GM23338 (cell line): ENCODE data around the gene MIOS. TPM values are rescaled to one million over a fixed set of nuclear protein-coding genes. Genes with fewer than 3 reads are reported as not detected.
A peak's percentile ranks its signal among the peaks of the same experiment; 100 is the strongest.

Experiments
- ATAC-seq: fragments of 200-7000 bp; cut with Tn5 transposase; 3 replicates; pipeline ENCODE4 v1.9.1; 2020
- DNase-seq: peaks from one replicate; pipeline ENCODE4 v3.0.0-alpha.2; 2015; ENCODE audit warnings: low spot score
- H2AFZ ChIP-seq: fragments of 200-600 bp; sonication (generic); 2 replicates; pipeline ENCODE4 v1.8.0; 2016; ENCODE audit warnings: antibody characterized with exemption, mild to moderate bottlenecking, moderate library complexity
- H3F3A ChIP-seq: fragments of 200-600 bp; sonication (generic); replicated peaks from 2 replicates; pipeline ENCODE4 v1.8.0; 2017; ENCODE audit warnings: antibody characterized with exemption, mixed run types, low read depth
- H3K27ac ChIP-seq: fragments of 200-600 bp; sonication (generic); 2 replicates; pipeline ENCODE4 v1.6.1; 2016; ENCODE audit warnings: low read depth
- H3K27me3 ChIP-seq: fragments of 200-600 bp; sonication (generic); 2 replicates; pipeline ENCODE4 v1.8.0; 2016; ENCODE audit warnings: mild to moderate bottlenecking, mixed run types, moderate library complexity; ENCODE audit not compliant: insufficient read depth
- H3K36me3 ChIP-seq: fragments of 200-600 bp; sonication (generic); 2 replicates; pipeline ENCODE4 v1.8.0; 2016; ENCODE audit warnings: mild to moderate bottlenecking; ENCODE audit not compliant: insufficient read depth
- H3K4me1 ChIP-seq: fragments of 200-600 bp; sonication (generic); 2 replicates; pipeline ENCODE4 v1.8.0; 2016; ENCODE audit warnings: mild to moderate bottlenecking, moderate library complexity; ENCODE audit not compliant: insufficient read depth
- H3K4me2 ChIP-seq: fragments of 200-600 bp; sonication (generic); 2 replicates; pipeline ENCODE4 v1.7.1; 2017; ENCODE audit warnings: mixed run types
- H3K4me3 ChIP-seq: fragments of 200-600 bp; sonication (generic); 2 replicates; pipeline ENCODE4 v1.6.1; 2016; ENCODE audit warnings: mixed run types
- H3K79me2 ChIP-seq: fragments of 200-600 bp; sonication (generic); replicated peaks from 2 replicates; pipeline ENCODE4 v1.8.0; 2017; ENCODE audit warnings: mild to moderate bottlenecking; ENCODE audit not compliant: insufficient read depth
- H3K9me2 ChIP-seq: fragments of 200-600 bp; sonication (generic); 2 replicates; pipeline ENCODE4 v1.8.0; 2017; ENCODE audit not compliant: insufficient read depth
- H4K20me1 ChIP-seq: fragments of 200-600 bp; sonication (generic); replicated peaks from 2 replicates; pipeline ENCODE4 v1.8.0; 2017; ENCODE audit warnings: mild to moderate bottlenecking; ENCODE audit not compliant: insufficient read depth
- H3K27ac Mint-ChIP-seq: 2 replicates; pipeline ENCODE4 v1.8.0; 2020; ENCODE audit warnings: inconsistent platforms, mild to moderate bottlenecking, moderate library complexity, mixed read lengths
- H3K27me3 Mint-ChIP-seq: 3 replicates; pipeline ENCODE4 v1.8.0; 2022; ENCODE audit warnings: low read depth, mild to moderate bottlenecking, moderate library complexity, mixed read lengths, inconsistent platforms; ENCODE audit not compliant: insufficient read depth, poor library complexity
- H3K36me3 Mint-ChIP-seq: 3 replicates; pipeline ENCODE4 v1.8.0; 2021; ENCODE audit warnings: low read depth, mild to moderate bottlenecking, inconsistent platforms, moderate library complexity, mixed read lengths
- H3K4me1 Mint-ChIP-seq: 3 replicates; pipeline ENCODE4 v1.8.0; 2020; ENCODE audit warnings: mild to moderate bottlenecking, inconsistent platforms, mixed read lengths
- H3K4me3 Mint-ChIP-seq: 3 replicates; pipeline ENCODE4 v1.8.0; 2021; ENCODE audit warnings: moderate library complexity, mild to moderate bottlenecking, inconsistent platforms, mixed read lengths
- H3K9me3 Mint-ChIP-seq: 3 replicates; pipeline ENCODE4 v1.8.0; 2020; ENCODE audit warnings: moderate library complexity, mild to moderate bottlenecking, inconsistent platforms, mixed read lengths
- CTCF ChIP-seq, 2 experiments: fragments of 200-600 bp in 1 of 2; sonication (generic) in 1 of 2; conservative IDR thresholded peaks; 2 replicates each; pipeline versions ENCODE4 v1.5.1 to v1.6.1; 2016 to 2017; ENCODE audit warnings: antibody characterized with exemption in 2 of 2, low read depth in 2 of 2, mild to moderate bottlenecking in 2 of 2, moderate library complexity in 1 of 2
- ETS1 ChIP-seq: IDR thresholded peaks from 2 replicates; pipeline ENCODE4 v1.6.1; 2016; ENCODE audit warnings: antibody characterized with exemption
- EZH2 ChIP-seq: fragments of 200-600 bp; sonication (generic); IDR thresholded peaks from one replicate; pipeline ENCODE4 v1.8.0; 2017; ENCODE audit warnings: antibody characterized with exemption, mild to moderate bottlenecking, low read depth; ENCODE audit not compliant: unreplicated experiment
- NANOG ChIP-seq: IDR thresholded peaks from 2 replicates; pipeline ENCODE4 v1.6.1; 2016; ENCODE audit warnings: antibody characterized with exemption, borderline replicate concordance
- ZNF114 ChIP-seq: fragments of 250-450 bp; sonication (Bioruptor Pico); IDR thresholded peaks from 2 replicates; pipeline ENCODE4 v1.5.0; 2020; ENCODE audit warnings: mild to moderate bottlenecking, moderate library complexity
- polyA plus RNA-seq: library from polyadenylated mRNA; unstranded; fragments of >200 nt; fragmentation: Nextera tagmentation; extraction: Ambion mirVana; gene quantifications from 2 replicates; pipeline ENCODE4 v1.2.1, GENCODE V29; 2016
- total RNA-seq: library from RNA; depleted of rRNA; stranded (reverse); fragments of >200 nt; shearing (Covaris generic); gene quantifications from 2 replicates; pipeline ENCODE4 v1.2.3, GENCODE V29; 2014

MIOS gene
- total and polyA plus RNA-seq, 2 experiments from 2014 or later: 13.1 to 85.7 TPM

- no peak for TF ChIP-seq EZH2
These were observed 73.8 kb downstream of the MIOS start, which contains the start of gene UMAD1 (continued) for GRCh38 chr7:7640221-7641128.

- Histone ChIP-seq H4K20me1 (no peaks in the 10 kb centered on the region), H3K9me2 (no peaks in the 10 kb centered on the region), H3K27me3 (no peaks in the 10 kb centered on the region), H3K4me1 (peaks cover 9% of the 10 kb centered on the region), H3K4me3 (peak overlapping the region; percentile 61), H3K36me3 (peaks cover 10% of the 10 kb centered on the region; the same call in 1 of the 2 replicates), H2AFZ (peak overlapping the region; percentile 75), H3K79me2 (peaks cover 30% of the 10 kb centered on the region), H3K4me2 (peak overlapping the region; percentile 85), H3F3A (peaks cover 4% of the 10 kb centered on the region; the same call in 1 of the 2 replicates), H3K27ac (peak overlapping the region; percentile 65)
- TF ChIP-seq CTCF (conservative IDR thresholded peaks at IDR 0.05; ENCODE audit: low read depth in 2 of 2) (0 out of 4 replicates have a peak, but pooled peaks of 1 of the 2 experiments have one; percentile 10), ETS1 (no peak)
- H3K9me3 Mint-ChIP-seq: no peaks in the 10 kb centered on the region
- DNase-seq (peak; percentile 59), ATAC-seq (peak; percentile 37)
- peaks cover 34% of the 10 kb centered on the region for H3K4me1 Mint-ChIP-seq
- peaks cover 10% of the 10 kb centered on the region for H3K27me3 Mint-ChIP-seq
- peak overlapping the region; percentile 96 for H3K4me3 Mint-ChIP-seq
- peaks cover 16% of the 10 kb centered on the region for H3K36me3 Mint-ChIP-seq
- peak overlapping the region; percentile 99 for H3K27ac Mint-ChIP-seq
These were observed 74.5 kb downstream of the MIOS start for GRCh38 chr7:7641129-7641663.

- no peak for TF ChIP-seq ZNF114 (CRISPR knock-in tag)
- no peak for TF ChIP-seq NANOG
- Histone ChIP-seq H3K4me1 (peaks cover 9% of the 10 kb centered on the region), H3F3A (peaks cover 4% of the 10 kb centered on the region; the same call in 1 of the 2 replicates), H2AFZ (no peak overlapping the region), H3K27ac (no peak overlapping the region), H3K36me3 (peaks cover 3% of the 10 kb centered on the region; the same call in 1 of the 2 replicates), H3K4me2 (peak overlapping the region; percentile 85), H4K20me1 (no peaks in the 10 kb centered on the region), H3K79me2 (peaks cover 30% of the 10 kb centered on the region), H3K9me2 (no peaks in the 10 kb centered on the region), H3K27me3 (no peaks in the 10 kb centered on the region), H3K4me3 (peak overlapping the region; percentile 61)
- peak overlapping the region; percentile 96 for H3K4me3 Mint-ChIP-seq
- H3K9me3 Mint-ChIP-seq: peaks cover 5% of the 10 kb centered on the region; the same call in 2 of the 3 replicates
- H3K36me3 Mint-ChIP-seq: peaks cover 17% of the 10 kb centered on the region
- no peak for DNase-seq
- H3K27ac Mint-ChIP-seq: no peak overlapping the region
- H3K4me1 Mint-ChIP-seq: peaks cover 34% of the 10 kb centered on the region
- no peak for ATAC-seq
- peaks cover 10% of the 10 kb centered on the region for H3K27me3 Mint-ChIP-seq
These were observed 75.4 kb downstream of the MIOS start for GRCh38 chr7:7642081-7642480.
